Mammary epithelial cell (primary cell): Measurements from ENCODE around the gene ZNF326.

Source experiments
- CTCF ChIP-seq, 2 donors: IDR thresholded peaks in 1 of 2; conservative IDR thresholded peaks in 1 of 2; 2 replicates each; pipeline ENCODE4 v1.5.1; 2011 to 2012; ENCODE audit warnings: inconsistent platforms in 2 of 2, low read length in 2 of 2, mild to moderate bottlenecking in 2 of 2, control low read depth in 1 of 2, low read depth in 1 of 2; ENCODE audit not compliant: insufficient read depth in 1 of 2; ENCODE audit errors: extremely low read depth in 1 of 2
- EZH2 ChIP-seq: IDR thresholded peaks from 2 replicates; pipeline ENCODE4 v1.6.1; 2012; ENCODE audit warnings: low read length, inconsistent platforms, borderline replicate concordance

DNA sequence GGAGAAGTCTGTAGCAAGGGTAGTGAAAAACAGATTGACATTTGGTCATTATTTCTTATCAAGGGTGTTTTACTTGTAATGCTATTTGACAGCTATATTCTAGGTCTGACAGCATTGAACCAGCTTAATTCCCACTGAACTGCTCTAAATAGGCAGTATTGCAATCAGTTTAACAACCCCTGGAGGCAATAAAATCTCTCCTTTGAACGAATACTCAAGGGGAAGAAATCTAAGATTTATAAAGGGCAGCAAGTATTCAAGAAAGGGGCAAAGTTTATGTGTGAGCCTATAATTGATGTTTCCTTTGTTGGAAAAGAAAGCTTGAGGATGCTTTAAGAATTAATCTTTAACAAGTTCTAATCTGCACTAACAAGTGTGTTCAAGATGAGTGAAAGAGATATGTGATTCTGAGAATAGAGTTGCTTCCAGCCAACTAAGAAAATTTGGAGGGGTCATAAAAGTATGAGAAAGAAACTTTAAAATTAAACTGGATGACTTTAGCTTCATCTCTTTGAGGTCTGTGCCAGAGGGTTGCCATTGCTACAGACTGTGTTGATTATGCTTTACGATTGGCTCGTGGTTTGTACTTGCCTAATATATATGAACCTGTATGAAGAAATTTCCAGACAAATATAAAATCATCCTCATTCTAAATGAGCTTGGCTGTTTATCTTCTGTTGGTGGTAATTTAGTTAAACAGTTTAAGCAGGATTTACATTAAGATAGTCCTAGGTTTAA, 72.5 kb downstream of the ZNF326 start:
- TF ChIP-seq CTCF (conservative IDR thresholded peaks at IDR 0.05 in 1 of 2, IDR thresholded peaks at IDR 0.05 in 1 of 2; ENCODE audit: extremely low read depth in 1 of 2, insufficient read depth in 1 of 2, low read depth in 1 of 2, low read length in 2 of 2) (no peak), EZH2 (no peak)
